Measurements from ENCODE around the gene MAPK8. TPM values are rescaled to one million over a fixed set of nuclear protein-coding genes. Genes with fewer than 3 reads are reported as not detected.
A peak's percentile ranks its signal among the peaks of the same experiment; 100 is the strongest.
"Not testable (repeated sequence)": the region's sequence is repeated elsewhere in the genome, so short reads cannot be mapped to it uniquely, and the experiment has no call there.

Gene MAPK8
- total RNA-seq, 1 experiment from 2014 or later, result 111 TPM

GRCh38 chr10:48332166-48332870 lies 25.8 kb downstream of the MAPK8 start:
- Histone ChIP-seq H3K36me3 (no peaks in the 10 kb centered on the region; the same call in 1 of the 2 replicates), H3K4me1 (replicated peaks) (no peaks in the 10 kb centered on the region; the same call in 1 of the 2 replicates), H3K27me3 (replicated peaks) (no peaks in the 10 kb centered on the region), H3K9me3 (replicated peaks) (no peaks in the 10 kb centered on the region), H3K4me3 (no peak overlapping the region), H3K27ac (no peak overlapping the region)
- DNase-seq (ENCODE audit: low read depth in 1 of 2, low spot score in 2 of 2), result no peak

DNA sequence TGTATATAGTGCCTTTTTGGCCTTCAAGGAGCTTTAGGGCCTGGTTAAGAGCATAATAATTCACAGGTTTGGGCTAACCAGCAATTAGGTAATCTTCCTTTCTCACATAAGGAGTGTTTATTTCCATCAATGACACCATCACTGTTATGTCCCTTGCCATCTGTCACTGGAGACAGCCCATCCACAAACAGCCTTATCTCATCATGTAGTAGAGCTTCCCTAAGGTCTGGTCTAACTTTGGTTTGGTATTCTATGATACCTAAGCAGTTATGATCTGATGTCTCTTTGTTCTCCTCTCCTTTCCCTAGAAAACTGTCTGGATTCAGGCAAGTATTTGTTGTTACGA lies 26.4 kb downstream of the MAPK8 start:
- Histone ChIP-seq H3K27ac (no peak overlapping the region), H3K9me3 (replicated peaks) (no peaks in the 10 kb centered on the region), H3K27me3 (replicated peaks) (no peaks in the 10 kb centered on the region)

DNA sequence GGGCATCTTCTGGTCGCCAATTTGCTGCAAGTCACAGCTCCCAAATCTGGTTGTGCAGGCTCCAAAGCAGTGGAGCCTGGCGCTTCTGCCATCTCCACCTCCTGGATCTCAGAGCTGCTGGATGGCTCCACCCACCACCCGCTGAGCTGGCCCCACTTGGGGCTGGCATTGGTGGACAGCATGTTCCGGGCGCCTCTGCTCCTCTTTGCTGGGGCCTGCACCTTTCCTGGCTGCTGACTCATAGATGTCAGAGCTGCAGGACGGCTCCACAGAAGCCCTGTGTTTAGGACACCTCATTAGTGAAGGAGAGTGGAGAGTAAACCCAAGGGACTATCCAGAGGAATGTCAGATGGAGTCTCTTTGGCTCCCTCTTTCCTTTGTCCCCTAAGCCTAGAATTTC lies 27.4 kb downstream of the MAPK8 start:
- H3K4me3 ChIP-seq, result no peak overlapping the region
- no peaks in the 10 kb centered on the region; the same call in 1 of the 2 replicates for H3K4me1 ChIP-seq (replicated peaks)
- H3K27ac ChIP-seq, result no peak overlapping the region
- no peaks in the 10 kb centered on the region for H3K9me3 ChIP-seq (replicated peaks)
- H3K36me3 ChIP-seq, result peaks cover 6% of the 10 kb centered on the region; the same call in 1 of the 2 replicates
- no peak for DNase-seq (ENCODE audit: low read depth in 1 of 2, low spot score in 2 of 2)
- no peaks in the 10 kb centered on the region for H3K27me3 ChIP-seq (replicated peaks)

More for the DNA sequence above, 26.4 kb downstream of the MAPK8 start:
- Histone ChIP-seq H3K36me3 (no peaks in the 10 kb centered on the region; the same call in 1 of the 2 replicates), H3K4me3 (no peak overlapping the region), H3K4me1 (replicated peaks) (no peaks in the 10 kb centered on the region; the same call in 1 of the 2 replicates)
- DNase-seq (ENCODE audit: low read depth in 1 of 2, low spot score in 2 of 2), result no peak

- Histone ChIP-seq H3K9me3 (replicated peaks) (no peaks in the 10 kb centered on the region), H3K4me1 (replicated peaks) (no peaks in the 10 kb centered on the region; the same call in 1 of the 2 replicates), H3K4me3 (no peak overlapping the region), H3K36me3 (peaks cover 9% of the 10 kb centered on the region), H3K27ac (no peak overlapping the region), H3K27me3 (replicated peaks) (no peaks in the 10 kb centered on the region)
- DNase-seq (ENCODE audit: low read depth in 1 of 2, low spot score in 2 of 2), result no peak
Measured at GRCh38 chr10:48335788-48336187, 29.3 kb downstream of the MAPK8 start.

DNA sequence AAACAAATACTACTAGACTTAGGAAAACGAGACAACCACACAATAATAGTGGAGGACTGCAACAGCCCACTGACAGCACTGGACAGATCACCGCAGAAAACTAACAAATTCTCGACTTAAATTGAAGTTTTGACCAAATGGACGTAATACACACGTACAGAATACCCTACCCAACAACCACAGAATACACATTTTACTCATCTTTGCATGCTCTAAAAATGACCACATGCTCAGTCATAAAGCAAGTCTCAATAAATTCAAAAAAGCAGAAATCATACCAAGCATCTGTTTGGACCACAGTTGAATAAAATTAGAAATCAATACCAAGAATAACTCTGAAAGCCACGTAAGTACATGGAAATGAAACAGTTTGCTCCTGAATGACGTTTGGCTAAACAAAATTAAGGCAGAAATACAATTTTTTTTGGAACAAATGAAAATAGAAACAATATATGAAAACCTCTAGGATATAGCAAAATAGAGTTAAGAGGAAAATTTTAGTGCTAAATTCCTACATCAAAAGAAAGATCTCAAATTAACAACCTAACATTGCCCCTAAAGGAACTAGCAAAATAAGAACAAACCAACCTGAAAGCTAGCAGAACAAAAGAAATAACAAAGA lies 30.6 kb downstream of the MAPK8 start:
- Histone ChIP-seq H3K27me3 (replicated peaks) (no peaks in the 10 kb centered on the region), H3K4me1 (replicated peaks) (no peaks in the 10 kb centered on the region; the same call in 1 of the 2 replicates), H3K4me3 (no peak overlapping the region), H3K36me3 (peaks cover 9% of the 10 kb centered on the region), H3K27ac (no peak overlapping the region), H3K9me3 (replicated peaks) (no peaks in the 10 kb centered on the region)
- DNase-seq (ENCODE audit: low read depth in 1 of 2, low spot score in 2 of 2), result no peak

DNA sequence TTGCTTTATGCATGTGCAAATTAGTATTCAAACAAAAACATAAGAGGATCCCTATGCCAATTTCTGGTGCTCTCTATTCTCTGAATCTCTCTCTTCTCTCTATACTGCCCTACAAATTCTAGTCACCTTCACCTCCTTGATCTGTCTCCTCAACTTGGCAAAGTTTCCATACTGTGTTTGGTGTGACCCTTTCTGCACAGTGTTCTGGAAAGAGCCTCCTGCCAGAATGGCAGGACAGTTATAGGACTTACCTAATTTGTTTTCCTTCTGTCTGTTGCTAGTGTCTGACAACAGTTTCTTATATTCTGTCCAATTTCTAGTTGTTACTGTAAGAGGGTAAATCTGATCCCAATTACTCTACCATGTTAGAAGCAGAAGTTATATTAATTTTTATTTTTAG lies 34.3 kb downstream of the MAPK8 start:
- Histone ChIP-seq H3K27ac (no peak overlapping the region), H3K4me3 (no peak overlapping the region), H3K27me3 (replicated peaks) (no peaks in the 10 kb centered on the region), H3K36me3 (peaks cover 9% of the 10 kb centered on the region; the same call in 1 of the 2 replicates), H3K9me3 (replicated peaks) (peaks cover 4% of the 10 kb centered on the region; the same call in 1 of the 2 replicates), H3K4me1 (replicated peaks) (peaks cover 30% of the 10 kb centered on the region)
- no peak for DNase-seq (ENCODE audit: low read depth in 1 of 2, low spot score in 2 of 2)

DNA sequence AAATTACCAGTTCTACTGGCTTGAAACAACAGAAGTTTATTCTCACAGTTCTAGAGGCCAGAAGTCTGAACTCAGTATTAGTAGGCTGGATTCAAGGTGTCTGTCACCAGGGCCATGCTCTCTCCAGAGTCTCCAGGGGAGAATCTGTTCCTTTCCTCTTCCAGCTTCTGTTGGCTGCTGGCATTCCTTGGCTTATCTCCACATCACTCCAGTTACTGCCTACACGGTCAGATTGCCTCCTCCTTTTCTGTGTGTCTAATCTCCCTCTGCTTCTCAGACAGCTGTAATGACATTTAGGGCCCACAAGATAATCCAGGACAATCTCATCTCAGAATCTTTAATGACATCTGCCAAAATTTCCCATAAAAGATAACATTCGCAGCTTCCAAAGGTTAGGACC lies 36.6 kb downstream of the MAPK8 start:
- no peak for DNase-seq (ENCODE audit: low read depth in 1 of 2, low spot score in 2 of 2)
- H3K36me3 ChIP-seq, result peaks cover 7% of the 10 kb centered on the region; the same call in 1 of the 2 replicates
- no peak overlapping the region for H3K4me3 ChIP-seq
- H3K9me3 ChIP-seq (replicated peaks), result peaks cover 4% of the 10 kb centered on the region; the same call in 1 of the 2 replicates
- H3K27ac ChIP-seq, result peak overlapping the region; percentile 42
- H3K27me3 ChIP-seq (replicated peaks), result no peaks in the 10 kb centered on the region
- peaks cover 30% of the 10 kb centered on the region for H3K4me1 ChIP-seq (replicated peaks)

DNA sequence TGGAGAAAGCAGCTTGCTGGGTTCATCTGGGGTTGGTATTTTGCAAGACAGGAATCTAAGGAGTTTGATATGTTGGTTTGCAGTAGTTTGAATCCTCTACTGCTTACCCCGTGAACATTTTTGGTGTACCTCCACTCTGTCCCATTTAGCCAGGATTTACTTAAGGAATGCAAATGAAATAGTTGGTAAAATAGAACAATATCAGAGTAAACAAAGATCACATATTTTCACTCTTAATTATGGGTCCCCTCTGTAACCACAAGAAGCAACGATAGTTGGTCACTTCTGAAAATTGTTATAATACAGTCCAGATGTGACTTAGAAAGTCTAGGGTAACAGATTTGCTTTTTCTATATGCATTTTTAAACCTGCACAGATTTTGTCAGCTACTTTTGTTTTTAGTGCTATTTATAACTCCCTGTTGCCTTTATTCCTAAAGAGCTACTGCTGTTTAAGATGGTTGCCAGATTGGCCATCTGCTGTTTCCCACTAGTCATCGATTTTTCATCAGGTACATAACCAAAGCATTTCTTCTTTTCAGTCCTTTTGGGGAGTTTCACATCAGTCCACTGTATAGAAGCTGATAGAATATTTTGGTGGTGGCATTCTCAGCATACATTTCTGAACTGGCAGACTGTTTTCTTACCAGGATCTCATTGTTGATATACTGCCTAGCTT lies 37.6 kb downstream of the MAPK8 start:
- peaks cover 30% of the 10 kb centered on the region for H3K4me1 ChIP-seq (replicated peaks)
- H3K27ac ChIP-seq, result peak overlapping the region; percentile 45
- peak in 1 of 2 experiments; percentile 78 for DNase-seq (ENCODE audit: low read depth in 1 of 2, low spot score in 2 of 2)
- no peak overlapping the region for H3K4me3 ChIP-seq
- peaks cover 4% of the 10 kb centered on the region; the same call in 1 of the 2 replicates for H3K36me3 ChIP-seq
- no peaks in the 10 kb centered on the region for H3K27me3 ChIP-seq (replicated peaks)
- H3K9me3 ChIP-seq (replicated peaks), result peaks cover 4% of the 10 kb centered on the region; the same call in 1 of the 2 replicates

- H3K9me3 ChIP-seq (replicated peaks); H3K36me3 ChIP-seq; H3K27ac ChIP-seq; DNase-seq (ENCODE audit: low read depth in 1 of 2, low spot score in 2 of 2); H3K4me3 ChIP-seq; H3K27me3 ChIP-seq (replicated peaks): not testable (repeated sequence)
- peaks cover 30% of the 10 kb centered on the region for H3K4me1 ChIP-seq (replicated peaks)
Measured at GRCh38 chr10:48346248-48346647, 39.8 kb downstream of the MAPK8 start.

GRCh38 chr10:48347539-48347938 lies 41.1 kb downstream of the MAPK8 start:
- H3K4me3 ChIP-seq; H3K27me3 ChIP-seq (replicated peaks); DNase-seq (ENCODE audit: low read depth in 1 of 2, low spot score in 2 of 2); H3K36me3 ChIP-seq; H3K9me3 ChIP-seq (replicated peaks); H3K27ac ChIP-seq: not testable (repeated sequence)
- peaks cover 29% of the 10 kb centered on the region for H3K4me1 ChIP-seq (replicated peaks)

DNA sequence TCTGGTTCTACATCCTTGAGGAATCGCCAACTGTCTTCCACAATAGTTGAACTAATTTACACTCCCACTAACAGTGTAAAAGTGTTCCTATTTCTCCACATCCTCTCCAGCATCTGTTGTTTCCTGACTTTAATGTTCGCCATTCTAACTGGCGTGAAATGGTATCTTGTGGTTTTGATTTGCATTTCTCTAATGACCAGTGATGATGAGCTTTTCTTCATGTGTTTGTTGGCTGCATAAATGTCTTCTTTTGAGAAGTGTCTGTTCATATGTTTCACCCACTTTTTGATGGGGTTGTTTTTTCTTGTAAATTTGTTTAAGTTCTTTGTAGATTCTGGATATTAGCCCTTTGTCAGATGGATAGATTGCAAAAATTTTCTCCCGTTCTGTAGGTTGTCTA lies 41.5 kb downstream of the MAPK8 start:
- H3K4me3 ChIP-seq; H3K9me3 ChIP-seq (replicated peaks); DNase-seq (ENCODE audit: low read depth in 1 of 2, low spot score in 2 of 2); H3K27ac ChIP-seq; H3K27me3 ChIP-seq (replicated peaks); H3K36me3 ChIP-seq: not testable (repeated sequence)
- peaks cover 25% of the 10 kb centered on the region for H3K4me1 ChIP-seq (replicated peaks)

GRCh38 chr10:48353246-48353645 lies 46.8 kb downstream of the MAPK8 start:
- Histone ChIP-seq H3K27me3 (replicated peaks) (no peaks in the 10 kb centered on the region), H3K4me3 (no peak overlapping the region), H3K27ac (no peak overlapping the region), H3K4me1 (replicated peaks) (no peaks in the 10 kb centered on the region), H3K36me3 (no peaks in the 10 kb centered on the region), H3K9me3 (replicated peaks) (no peaks in the 10 kb centered on the region)
- DNase-seq (ENCODE audit: low read depth in 1 of 2, low spot score in 2 of 2), result no peak

DNA sequence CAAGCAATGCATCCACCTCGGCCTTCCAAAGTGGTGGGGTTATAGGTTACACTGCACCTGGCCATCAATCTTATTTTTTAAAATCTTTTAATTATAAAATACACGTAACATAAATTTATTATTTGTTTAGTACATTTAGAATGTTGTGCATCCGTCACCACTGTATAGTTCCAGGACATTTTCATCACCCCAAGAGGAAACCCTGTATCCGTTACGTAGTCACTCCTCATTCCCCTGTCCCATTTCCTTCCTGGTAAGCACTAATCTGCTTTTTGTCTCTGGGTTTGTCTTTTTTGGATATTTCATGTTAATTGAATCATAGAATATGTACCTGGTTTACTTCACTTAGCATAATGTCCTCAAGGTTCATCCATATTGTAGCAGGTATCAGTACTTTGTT lies 51.2 kb downstream of the MAPK8 start:
- no peak for DNase-seq (ENCODE audit: low read depth in 1 of 2, low spot score in 2 of 2)
- no peak overlapping the region for H3K27ac ChIP-seq
- H3K9me3 ChIP-seq (replicated peaks), result no peaks in the 10 kb centered on the region
- H3K36me3 ChIP-seq, result no peaks in the 10 kb centered on the region
- H3K4me3 ChIP-seq, result no peak overlapping the region
- H3K4me1 ChIP-seq (replicated peaks), result no peaks in the 10 kb centered on the region
- no peaks in the 10 kb centered on the region for H3K27me3 ChIP-seq (replicated peaks)

DNA sequence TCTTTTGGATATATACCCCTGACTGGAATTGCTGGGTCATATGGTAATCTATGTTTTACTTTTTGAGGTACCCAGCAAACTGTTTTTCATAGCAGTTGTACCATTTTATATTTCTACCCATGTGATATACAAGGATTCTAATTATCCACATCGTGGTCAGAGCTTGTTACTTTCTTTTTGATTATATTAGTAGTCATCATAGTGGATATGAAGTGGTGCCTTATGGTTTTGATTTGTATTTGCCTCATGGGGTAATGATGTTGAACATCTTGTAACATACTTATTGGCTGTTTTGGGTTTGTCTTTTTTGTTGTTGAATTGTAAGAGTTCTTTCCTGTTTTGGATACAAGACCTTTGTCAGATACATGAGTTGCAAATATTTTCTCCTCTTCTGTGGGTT lies 51.7 kb downstream of the MAPK8 start:
- no peak for DNase-seq (ENCODE audit: low read depth in 1 of 2, low spot score in 2 of 2)
- no peaks in the 10 kb centered on the region for H3K27me3 ChIP-seq (replicated peaks)
- H3K4me1 ChIP-seq (replicated peaks), result no peaks in the 10 kb centered on the region
- H3K9me3 ChIP-seq (replicated peaks), result no peaks in the 10 kb centered on the region
- no peaks in the 10 kb centered on the region for H3K36me3 ChIP-seq
- H3K4me3 ChIP-seq, result no peak overlapping the region
- H3K27ac ChIP-seq, result no peak overlapping the region
